A549 (cell line): ENCODE data around the gene ADTRP.

ENCODE experiments used
- MAFK ChIP-seq: fragments of 450-650 bp; IDR thresholded peaks from 2 replicates; pipeline ENCODE4 v1.6.1; 2014; ENCODE audit not compliant: partially characterized antibody
- MAZ ChIP-seq: fragments of 150-350 bp; IDR thresholded peaks from 2 replicates; pipeline ENCODE4 v1.6.1; 2014; ENCODE audit warnings: antibody characterized with exemption, low read depth, low read length, borderline replicate concordance
- NFE2L2 ChIP-seq: fragments of 150-350 bp; conservative IDR thresholded peaks from 2 replicates; pipeline ENCODE4 v1.6.1; 2014; ENCODE audit warnings: low read length
- RAD21 ChIP-seq, 2 experiments: fragments of >200 bp in 1 of 2; sonication (Bioruptor Twin) in 1 of 2; formaldehyde crosslinking in 1 of 2; IDR thresholded peaks in 1 of 2; conservative IDR thresholded peaks in 1 of 2; 2 replicates in 1 of 2; 3 replicates in 1 of 2; pipeline ENCODE4 v1.6.1; 2012 to 2018; ENCODE audit warnings: inconsistent platforms in 1 of 2
- RFX5 ChIP-seq: fragments of 450-650 bp; IDR thresholded peaks from 2 replicates; pipeline ENCODE4 v1.7.1; 2014; ENCODE audit warnings: antibody characterized with exemption, mild to moderate bottlenecking, moderate library complexity
- TF ChIP-seq, protein P1 (sequence below): fragments of >200 bp; sonication (Bioruptor Twin); formaldehyde crosslinking; IDR thresholded peaks from 3 replicates; pipeline ENCODE4 v1.5.1; 2016
- TF ChIP-seq, protein P2 (sequence below): IDR thresholded peaks from 2 replicates; pipeline ENCODE4 v1.6.1; 2012
- TF ChIP-seq, protein P3 (sequence below): fragments of 450-650 bp; IDR thresholded peaks from 2 replicates; pipeline ENCODE4 v1.6.1; 2014; ENCODE audit warnings: antibody characterized with exemption

DNA sequence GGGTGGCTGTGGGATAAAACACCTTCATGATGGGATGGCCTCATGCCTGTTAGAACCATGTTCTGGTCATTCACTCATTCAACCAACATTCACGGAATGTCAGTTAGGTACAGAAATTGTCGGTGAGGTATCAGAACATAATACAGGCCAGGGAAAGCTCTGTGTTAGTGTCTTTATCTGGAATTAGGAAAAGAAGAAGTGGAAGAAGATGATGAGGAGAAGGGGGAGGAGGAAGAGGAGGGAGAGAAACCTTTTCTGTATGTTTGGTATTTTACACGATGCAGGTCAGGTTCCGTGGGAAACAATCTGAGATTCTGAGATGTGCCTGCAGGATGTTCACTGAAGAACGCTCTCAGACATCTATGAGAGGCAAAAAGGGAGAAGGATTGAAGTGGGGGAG lies 5.6 kb downstream of the ADTRP start:
- TF ChIP-seq, protein P1, sequence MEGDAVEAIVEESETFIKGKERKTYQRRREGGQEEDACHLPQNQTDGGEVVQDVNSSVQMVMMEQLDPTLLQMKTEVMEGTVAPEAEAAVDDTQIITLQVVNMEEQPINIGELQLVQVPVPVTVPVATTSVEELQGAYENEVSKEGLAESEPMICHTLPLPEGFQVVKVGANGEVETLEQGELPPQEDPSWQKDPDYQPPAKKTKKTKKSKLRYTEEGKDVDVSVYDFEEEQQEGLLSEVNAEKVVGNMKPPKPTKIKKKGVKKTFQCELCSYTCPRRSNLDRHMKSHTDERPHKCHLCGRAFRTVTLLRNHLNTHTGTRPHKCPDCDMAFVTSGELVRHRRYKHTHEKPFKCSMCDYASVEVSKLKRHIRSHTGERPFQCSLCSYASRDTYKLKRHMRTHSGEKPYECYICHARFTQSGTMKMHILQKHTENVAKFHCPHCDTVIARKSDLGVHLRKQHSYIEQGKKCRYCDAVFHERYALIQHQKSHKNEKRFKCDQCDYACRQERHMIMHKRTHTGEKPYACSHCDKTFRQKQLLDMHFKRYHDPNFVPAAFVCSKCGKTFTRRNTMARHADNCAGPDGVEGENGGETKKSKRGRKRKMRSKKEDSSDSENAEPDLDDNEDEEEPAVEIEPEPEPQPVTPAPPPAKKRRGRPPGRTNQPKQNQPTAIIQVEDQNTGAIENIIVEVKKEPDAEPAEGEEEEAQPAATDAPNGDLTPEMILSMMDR = no peak
- no peak for TF ChIP-seq MAZ
- no peak for TF ChIP-seq MAFK
- TF ChIP-seq, protein P2, sequence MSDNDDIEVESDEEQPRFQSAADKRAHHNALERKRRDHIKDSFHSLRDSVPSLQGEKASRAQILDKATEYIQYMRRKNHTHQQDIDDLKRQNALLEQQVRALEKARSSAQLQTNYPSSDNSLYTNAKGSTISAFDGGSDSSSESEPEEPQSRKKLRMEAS = no peak
- no peak for TF ChIP-seq RFX5
- TF ChIP-seq, protein P3, sequence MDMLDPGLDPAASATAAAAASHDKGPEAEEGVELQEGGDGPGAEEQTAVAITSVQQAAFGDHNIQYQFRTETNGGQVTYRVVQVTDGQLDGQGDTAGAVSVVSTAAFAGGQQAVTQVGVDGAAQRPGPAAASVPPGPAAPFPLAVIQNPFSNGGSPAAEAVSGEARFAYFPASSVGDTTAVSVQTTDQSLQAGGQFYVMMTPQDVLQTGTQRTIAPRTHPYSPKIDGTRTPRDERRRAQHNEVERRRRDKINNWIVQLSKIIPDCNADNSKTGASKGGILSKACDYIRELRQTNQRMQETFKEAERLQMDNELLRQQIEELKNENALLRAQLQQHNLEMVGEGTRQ = no peak
- TF ChIP-seq NFE2L2 = no peak
- no peak for TF ChIP-seq RAD21 (conservative IDR thresholded peaks at IDR 0.05 in 1 of 2, IDR thresholded peaks at IDR 0.05 in 1 of 2)
